B cell (primary cell): ENCODE results near the gene FCSK. TPM values are rescaled to one million over a fixed set of nuclear protein-coding genes. Genes with fewer than 3 reads are reported as not detected.
A peak's percentile ranks its signal among the peaks of the same experiment; 100 is the strongest.

Experiments
- ATAC-seq: fragments of 200-7000 bp; cut with Tn5 transposase; one replicate; pipeline ENCODE4 v1.10.0; 2021; ENCODE audit warnings: low read depth, mild to moderate bottlenecking, moderate number of reproducible peaks, moderate library complexity
- CTCF ChIA-PET: fragments of 350-600 bp; sonication (Branson Sonifier 250); formaldehyde crosslinking; loops from one replicate; lab custom pipeline; 2021; ENCODE audit warnings: antibody characterized with exemption, inconsistent platforms; lab: Charles Lee
- POLR2A ChIA-PET: fragments of 350-600 bp; sonication (Branson Sonifier 250); formaldehyde crosslinking; loops from one replicate; lab custom pipeline; 2021; ENCODE audit warnings: antibody characterized with exemption; lab: Charles Lee
- DNase-seq: peaks from one replicate; pipeline ENCODE4 v3.0.0; 2013
- H2AFZ ChIP-seq: 2 replicates; pipeline ENCODE4 v1.6.1; 2012; ENCODE audit warnings: mild to moderate bottlenecking, low read depth, low read length; ENCODE audit not compliant: insufficient read depth, poor library complexity, severe bottlenecking
- H3K27ac ChIP-seq, 2 donors: 1 replicate in 1 of 2; 2 replicates in 1 of 2; pipeline ENCODE4 v1.5.1; 2012 to 2013; ENCODE audit warnings: low read length in 2 of 2, mild to moderate bottlenecking in 2 of 2, moderate library complexity in 1 of 2
- H3K27me3 ChIP-seq, 4 experiments: fragments of 200-600 bp in 1 of 4; sonication (generic) in 1 of 4; replicated peaks in 1 of 4; 1 replicate in 2 of 4; 2 replicates in 2 of 4; pipeline versions ENCODE4 v1.6.1 to v1.7.0; 2013 to 2016; ENCODE audit warnings: low read length in 3 of 4, mild to moderate bottlenecking in 2 of 4, mixed read lengths in 1 of 4, moderate library complexity in 1 of 4; ENCODE audit not compliant: insufficient read depth in 4 of 4, control insufficient read depth in 3 of 4; ENCODE audit errors: control extremely low read depth in 1 of 4
- H3K36me3 ChIP-seq, 2 experiments: replicated peaks in 1 of 2; 1 replicate in 1 of 2; 2 replicates in 1 of 2; pipeline versions ENCODE4 v1.6.1 to v1.7.1; 2013; ENCODE audit warnings: low read length in 1 of 2; ENCODE audit not compliant: insufficient read depth in 2 of 2, control insufficient read depth in 1 of 2; ENCODE audit errors: control extremely low read depth in 1 of 2, extremely low read depth in 1 of 2
- H3K4me1 ChIP-seq, 2 donors: fragments of 200-600 bp in 1 of 2; sonication (generic) in 1 of 2; 1 replicate in 1 of 2; 2 replicates in 1 of 2; pipeline versions ENCODE4 v1.5.1 to v1.6.1; 2013 to 2017; ENCODE audit warnings: low read length in 2 of 2; ENCODE audit not compliant: control insufficient read depth in 2 of 2, insufficient read depth in 2 of 2
- H3K4me2 ChIP-seq: replicated peaks from 2 replicates; pipeline ENCODE3; 2012; ENCODE audit warnings: mild to moderate bottlenecking, low read depth, low read length; ENCODE audit not compliant: poor library complexity, severe bottlenecking
- H3K4me3 ChIP-seq, 5 experiments: fragments of 200-600 bp in 1 of 5; sonication (generic) in 1 of 5; 1 replicate in 3 of 5; 2 replicates in 2 of 5; pipeline versions ENCODE4 v1.5.1 to v1.7.0; 2011 to 2016; ENCODE audit warnings: low read length in 4 of 5, mild to moderate bottlenecking in 4 of 5, low read depth in 2 of 5, control low read depth in 1 of 5, moderate library complexity in 1 of 5; ENCODE audit not compliant: insufficient read depth in 1 of 5; ENCODE audit errors: control extremely low read depth in 1 of 5, extremely low read depth in 1 of 5
- H3K79me2 ChIP-seq: fragments of 200-600 bp; sonication (generic); one replicate; pipeline ENCODE4 v1.6.0; 2016; ENCODE audit warnings: low read length; ENCODE audit not compliant: control insufficient read depth, insufficient read depth
- H3K9ac ChIP-seq: fragments of 200-600 bp; sonication (generic); 2 replicates; pipeline ENCODE4 v1.6.1; 2017; ENCODE audit warnings: mild to moderate bottlenecking, low read length, moderate library complexity
- H3K9me3 ChIP-seq, 3 donors: one replicate each; pipeline versions ENCODE4 v1.6.1 to v1.7.1; 2013; ENCODE audit warnings: low read length in 2 of 3; ENCODE audit not compliant: control insufficient read depth in 2 of 3, insufficient read depth in 1 of 3; ENCODE audit errors: control extremely low read depth in 1 of 3
- H4K20me1 ChIP-seq: 2 replicates; pipeline ENCODE4 v1.6.0; 2012; ENCODE audit warnings: mild to moderate bottlenecking, low read length; ENCODE audit not compliant: insufficient read depth, control insufficient read depth, poor library complexity, severe bottlenecking
- H3K27ac Mint-ChIP-seq: one replicate; pipeline ENCODE4 v1.8.0; 2021; ENCODE audit warnings: mixed read lengths
- H3K27me3 Mint-ChIP-seq: one replicate; pipeline ENCODE4 v1.8.0; 2021; ENCODE audit warnings: mixed read lengths
- H3K4me1 Mint-ChIP-seq: one replicate; pipeline ENCODE4 v1.8.0; 2021; ENCODE audit warnings: mixed read lengths
- H3K4me3 Mint-ChIP-seq: one replicate; pipeline ENCODE4 v1.8.0; 2021; ENCODE audit warnings: mixed read lengths
- H3K9me3 Mint-ChIP-seq: one replicate; pipeline ENCODE4 v1.8.0; 2022; ENCODE audit warnings: mixed read lengths; ENCODE audit not compliant: insufficient read depth
- CTCF ChIP-seq: fragments of 200-600 bp; IDR thresholded peaks from one replicate; pipeline ENCODE4 v1.8.0; 2022; ENCODE audit warnings: antibody characterized with exemption, mild to moderate bottlenecking
- EZH2 ChIP-seq: IDR thresholded peaks from 2 replicates; pipeline ENCODE4 v1.6.1; 2012; ENCODE audit warnings: borderline replicate concordance, low read depth, mild to moderate bottlenecking, moderate library complexity, low read length; ENCODE audit not compliant: insufficient read depth, poor library complexity, severe bottlenecking
- WGBS: methylation state at CpG from one replicate; pipeline ENCODE4 v1.1.5; 2013; ENCODE audit warnings: missing lambda C conversion rate; ENCODE audit not compliant: insufficient coverage; 5-methylcytosine and 5-hydroxymethylcytosine counted together
- intact Hi-C: fragments of 100-400 bp; cut with micrococcal nuclease; formaldehyde crosslinking; loops from one replicate; pipeline ENCODE4 v1.10.0; 2022
- polyA plus RNA-seq: library from polyadenylated mRNA; depleted of rRNA; stranded (reverse); fragments of >200 nt; gene quantifications from 2 replicates; pipeline ENCODE4 v1.2.3, GENCODE V29; 2012
- total RNA-seq, 2 donors: library from RNA; stranded (reverse); fragments of 120-200 nt in 1 of 2; gene quantifications; 1 replicate in 1 of 2; 2 replicates in 1 of 2; pipeline versions ENCODE4 v1.2.3 to v1.2.4, GENCODE V29; 2013 to 2022

The FCSK gene
- total and polyA plus RNA-seq, 2 donors (not counting 1 experiment from before 2014, with no cell fraction given), result 19.4 to 24.8 TPM

DNA sequence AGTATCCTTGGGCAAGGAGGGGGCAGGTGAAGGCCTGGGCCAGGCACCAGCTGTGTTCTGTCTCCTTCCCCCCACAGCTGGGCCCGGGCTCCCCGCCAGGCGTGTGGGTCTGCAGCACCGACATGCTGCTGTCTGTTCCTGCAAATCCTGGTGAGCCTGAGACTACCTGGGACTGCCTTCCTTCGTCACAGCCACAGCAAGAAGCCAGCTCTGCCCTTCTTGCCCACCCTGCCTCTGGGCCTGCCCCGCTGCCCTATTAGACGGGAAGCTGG, 12.3 kb downstream of the FCSK start:
- no peaks in the 10 kb centered on the region for H3K9me3 Mint-ChIP-seq
- no peak for ATAC-seq
- H3K4me3 Mint-ChIP-seq, result no peak overlapping the region
- no peaks in the 10 kb centered on the region for H4K20me1 ChIP-seq
- no peak overlapping the region for H2AFZ ChIP-seq
- no peak overlapping the region for H3K4me2 ChIP-seq
- H3K4me1 Mint-ChIP-seq, result no peaks in the 10 kb centered on the region
- H3K36me3 ChIP-seq, result peaks cover 0 to 10% of the 10 kb centered on the region in 2 experiments
- no peak for DNase-seq
- H3K4me3 ChIP-seq, result no peak overlapping the region
- intact Hi-C loops, result no loop called here
- H3K27ac Mint-ChIP-seq, result no peak overlapping the region
- ChIA-PET POLR2A (no interaction called here), CTCF (interaction anchor here (1.7 kb wide), 1 partner anchor 86 kb away, joined by 4 read pairs; no protein-coding TSS in a partner anchor)
- H3K79me2 ChIP-seq, result peaks cover 2% of the 10 kb centered on the region
- no peaks in the 10 kb centered on the region for H3K27me3 ChIP-seq
- H3K27me3 Mint-ChIP-seq, result no peaks in the 10 kb centered on the region
- no peaks in the 10 kb centered on the region for H3K4me1 ChIP-seq
- WGBS, result 94% methylated on average over 7 of the region's 7 CpGs
- no peaks in the 10 kb centered on the region for H3K9me3 ChIP-seq
- H3K27ac ChIP-seq, result no peak overlapping the region
- no peak for TF ChIP-seq EZH2
- TF ChIP-seq CTCF, result no peak
- H3K9ac ChIP-seq, result no peak overlapping the region

DNA sequence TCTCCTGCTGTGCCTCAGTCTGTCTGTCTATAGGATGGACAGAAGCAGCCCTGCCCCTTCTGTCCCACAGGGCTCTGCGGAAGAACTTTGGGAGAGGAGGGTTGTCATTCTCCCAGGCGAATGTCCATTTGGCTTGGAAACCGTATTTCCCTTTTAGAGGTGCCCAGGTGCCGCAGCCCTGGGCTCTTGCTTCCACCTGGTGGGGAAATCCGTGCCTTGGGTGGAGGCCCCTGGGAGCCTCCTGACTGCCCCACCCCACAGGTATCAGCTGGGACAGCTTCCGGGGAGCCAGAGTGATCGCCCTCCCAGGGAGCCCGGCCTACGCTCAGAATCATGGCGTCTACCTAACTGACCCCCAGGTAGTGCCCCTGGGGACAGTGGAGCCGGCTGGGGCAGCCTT, 12.7 kb downstream of the FCSK start:
- H3K4me1 ChIP-seq, result no peaks in the 10 kb centered on the region
- POLR2A ChIA-PET, result no interaction called here

More for the DNA sequence above, 12.7 kb downstream of the FCSK start:
- H3K79me2 ChIP-seq, result no peaks in the 10 kb centered on the region
- H3K4me3 Mint-ChIP-seq, result no peak overlapping the region
- CTCF ChIA-PET, result interaction anchor here (1.4 to 1.7 kb wide), 2 partner anchors 73 to 87 kb away, joined by 4 read pairs; no protein-coding TSS in a partner anchor
- no peaks in the 10 kb centered on the region for H3K9me3 Mint-ChIP-seq
- H3K9ac ChIP-seq, result no peak overlapping the region
- H3K36me3 ChIP-seq, result peaks cover 0 to 10% of the 10 kb centered on the region in 2 experiments
- H3K27ac Mint-ChIP-seq, result no peak overlapping the region
- no peaks in the 10 kb centered on the region for H3K4me1 Mint-ChIP-seq
- H3K4me3 ChIP-seq, result no peak overlapping the region
- H3K4me2 ChIP-seq, result no peak overlapping the region
- no peak overlapping the region for H3K27ac ChIP-seq
- TF ChIP-seq CTCF (peak; percentile 20), EZH2 (no peak)
- no peak for ATAC-seq
- no peaks in the 10 kb centered on the region for H3K27me3 Mint-ChIP-seq
- no peaks in the 10 kb centered on the region for H3K9me3 ChIP-seq
- intact Hi-C loops, result no loop called here
- H3K27me3 ChIP-seq, result no peaks in the 10 kb centered on the region
- WGBS, result 93% methylated on average over 11 of the region's 11 CpGs
- H4K20me1 ChIP-seq, result no peaks in the 10 kb centered on the region
- H2AFZ ChIP-seq, result no peak overlapping the region
- DNase-seq, result no peak
